GM19193 (cell line): ENCODE results near the gene MAPKAP1.

Source experiments
- POLR2A ChIP-seq: IDR thresholded peaks from 4 replicates; pipeline ENCODE4 v1.6.1; 2011; ENCODE audit not compliant: insufficient read depth, insufficient read length; ENCODE audit errors: extremely low read depth

The MAPKAP1 gene

GRCh38 chr9:125461636-125462190, 245.3 kb downstream of the MAPKAP1 start:
- TF ChIP-seq POLR2A, result no peak

GRCh38 chr9:125460883-125461635, 245.9 kb downstream of the MAPKAP1 start:
- TF ChIP-seq POLR2A, result no peak

- no peak for TF ChIP-seq POLR2A
Measured at GRCh38 chr9:125460346-125460745, 246.7 kb downstream of the MAPKAP1 start.

GRCh38 chr9:125457357-125457756, 249.7 kb downstream of the MAPKAP1 start:
- no peak for TF ChIP-seq POLR2A

GRCh38 chr9:125455876-125456275, 251.1 kb downstream of the MAPKAP1 start:
- TF ChIP-seq POLR2A, result no peak

- TF ChIP-seq POLR2A, result no peak
Measured at GRCh38 chr9:125455132-125455531, 251.9 kb downstream of the MAPKAP1 start.

- TF ChIP-seq POLR2A, result no peak
Measured at GRCh38 chr9:125447202-125447802, 259.7 kb downstream of the MAPKAP1 start.

GRCh38 chr9:125446561-125447094, 260.4 kb downstream of the MAPKAP1 start:
- TF ChIP-seq POLR2A, result no peak

GRCh38 chr9:125444956-125445506, 262.0 kb downstream of the MAPKAP1 start:
- TF ChIP-seq POLR2A, result no peak

- no peak for TF ChIP-seq POLR2A
Measured at GRCh38 chr9:125444166-125444565, 262.8 kb downstream of the MAPKAP1 start.

- TF ChIP-seq POLR2A, result no peak
Measured at GRCh38 chr9:125443367-125443766, 263.6 kb downstream of the MAPKAP1 start.

- TF ChIP-seq POLR2A, result no peak
Measured at GRCh38 chr9:125442452-125442851, 264.6 kb downstream of the MAPKAP1 start.

- TF ChIP-seq POLR2A, result no peak
Measured at GRCh38 chr9:125440411-125440810, 266.6 kb downstream of the MAPKAP1 start.

- no peak for TF ChIP-seq POLR2A
Measured at GRCh38 chr9:125439434-125440272, 267.4 kb downstream of the MAPKAP1 start.
